HT1080 (cell line): ENCODE results near the gene LRP1B. TPM values are rescaled to one million over a fixed set of nuclear protein-coding genes. Genes with fewer than 3 reads are reported as not detected.

ENCODE experiments used
- DNase-seq: peaks from one replicate; pipeline ENCODE4 v3.0.0-alpha.2; 2015; ENCODE audit warnings: low read depth
- total RNA-seq: library from RNA; depleted of rRNA; stranded (reverse); fragments of >200 nt; shearing (Covaris generic); gene quantifications from 2 replicates; pipeline ENCODE4 v1.2.3, GENCODE V29; 2014

LRP1B gene
- total RNA-seq, 1 experiment from 2014 or later = 0.05 TPM

- DNase-seq = peak; percentile 95
These were observed 799.7 kb downstream of the LRP1B start for GRCh38 chr2:141331127-141331526.

GRCh38 chr2:141329964-141330363 is 800.9 kb downstream of the LRP1B start:
- no peak for DNase-seq

GRCh38 chr2:141323571-141323970 is 807.2 kb downstream of the LRP1B start:
- DNase-seq = no peak

GRCh38 chr2:141317986-141318385 is 812.8 kb downstream of the LRP1B start:
- DNase-seq = no peak

- peak; percentile 25 for DNase-seq
These were observed 814.2 kb downstream of the LRP1B start for GRCh38 chr2:141316606-141317005.

- no peak for DNase-seq
These were observed 814.7 kb downstream of the LRP1B start for GRCh38 chr2:141316103-141316502.

GRCh38 chr2:141313972-141314371 is 816.8 kb downstream of the LRP1B start:
- DNase-seq = no peak

- DNase-seq = peak; percentile 3
These were observed 819.4 kb downstream of the LRP1B start for GRCh38 chr2:141311430-141311829.

- no peak for DNase-seq
These were observed 824.4 kb downstream of the LRP1B start for GRCh38 chr2:141306368-141306767.

GRCh38 chr2:141301551-141301950 is 829.3 kb downstream of the LRP1B start:
- DNase-seq = no peak

- DNase-seq = no peak
These were observed 850.8 kb downstream of the LRP1B start for GRCh38 chr2:141280037-141280436.

GRCh38 chr2:141271346-141271745 is 859.5 kb downstream of the LRP1B start:
- DNase-seq = no peak

- no peak for DNase-seq
These were observed 866.0 kb downstream of the LRP1B start for GRCh38 chr2:141264848-141265247.

GRCh38 chr2:141260911-141261310 is 869.9 kb downstream of the LRP1B start:
- no peak for DNase-seq

- DNase-seq = no peak
These were observed 871.1 kb downstream of the LRP1B start for GRCh38 chr2:141259683-141260082.

- DNase-seq = no peak
These were observed 888.8 kb downstream of the LRP1B start for GRCh38 chr2:141242008-141242407.

- DNase-seq = no peak
These were observed 904.3 kb downstream of the LRP1B start for GRCh38 chr2:141226560-141226959.

GRCh38 chr2:141207036-141207385 is 923.8 kb downstream of the LRP1B start:
- no peak for DNase-seq

- DNase-seq = no peak
These were observed 929.7 kb downstream of the LRP1B start for GRCh38 chr2:141201016-141201565.

GRCh38 chr2:141200191-141200590 is 930.6 kb downstream of the LRP1B start:
- no peak for DNase-seq

GRCh38 chr2:141199711-141200110 is 931.1 kb downstream of the LRP1B start:
- no peak for DNase-seq

- peak; percentile 5 for DNase-seq
These were observed 935.7 kb downstream of the LRP1B start for GRCh38 chr2:141195087-141195486.

- DNase-seq = no peak
These were observed 943.8 kb downstream of the LRP1B start for GRCh38 chr2:141187075-141187439.

GRCh38 chr2:141186413-141187074 is 944.3 kb downstream of the LRP1B start:
- DNase-seq = no peak
